ENCODE data around the gene EVC. TPM values are rescaled to one million over a fixed set of nuclear protein-coding genes. Genes with fewer than 3 reads are reported as not detected.
A peak's percentile ranks its signal among the peaks of the same experiment; 100 is the strongest.

The EVC gene
- total RNA-seq, 1 experiment from 2014 or later, result not detected

DNA sequence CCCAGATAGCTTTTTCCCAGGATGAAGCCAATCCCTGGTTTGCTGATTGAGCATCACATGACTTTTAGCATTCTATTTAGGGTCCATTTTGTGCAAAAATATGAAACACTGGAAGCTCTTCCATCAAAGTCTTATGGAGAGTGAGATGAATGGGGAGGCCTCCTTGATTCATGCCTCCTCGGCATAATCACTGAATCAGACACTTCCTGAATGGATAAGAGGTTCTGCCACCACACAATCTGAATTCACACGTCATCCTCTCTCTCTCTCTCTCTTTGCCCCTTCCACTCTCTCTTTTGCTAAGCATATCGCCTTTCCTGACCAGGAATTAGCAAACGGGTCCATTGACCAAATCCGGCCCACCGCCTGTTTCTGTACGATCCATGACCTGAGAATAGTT, 113.2 kb downstream of the EVC start:
- Histone ChIP-seq H3K4me3 (ENCODE audit: low read depth, low read length) (no peak overlapping the region), H3K27me3 (replicated peaks; ENCODE audit: control insufficient read depth, insufficient read depth, low read length) (no peaks in the 10 kb centered on the region), H3K4me1 (no peaks in the 10 kb centered on the region), H3K9me3 (no peaks in the 10 kb centered on the region), H3K36me3 (ENCODE audit: control insufficient read depth, insufficient read depth, low read length) (no peaks in the 10 kb centered on the region)
- CTCF ChIA-PET, result no interaction called here
- no peak overlapping the region for H3K27ac Mint-ChIP-seq (ENCODE audit: unreplicated experiment)
- BruUV-seq (replicated peaks), result no TSS peak
- H3K36me3 Mint-ChIP-seq (ENCODE audit: insufficient read depth, unreplicated experiment), result no peaks in the 10 kb centered on the region
- H3K9me3 Mint-ChIP-seq (ENCODE audit: unreplicated experiment), result no peaks in the 10 kb centered on the region
- intact Hi-C loops (cut with micrococcal nuclease; ENCODE audit: unreplicated experiment), result no loop called here
- POLR2A ChIA-PET, result no interaction called here
- H3K4me1 Mint-ChIP-seq (ENCODE audit: low read depth, unreplicated experiment), result no peaks in the 10 kb centered on the region
- TF ChIP-seq, protein P1, sequence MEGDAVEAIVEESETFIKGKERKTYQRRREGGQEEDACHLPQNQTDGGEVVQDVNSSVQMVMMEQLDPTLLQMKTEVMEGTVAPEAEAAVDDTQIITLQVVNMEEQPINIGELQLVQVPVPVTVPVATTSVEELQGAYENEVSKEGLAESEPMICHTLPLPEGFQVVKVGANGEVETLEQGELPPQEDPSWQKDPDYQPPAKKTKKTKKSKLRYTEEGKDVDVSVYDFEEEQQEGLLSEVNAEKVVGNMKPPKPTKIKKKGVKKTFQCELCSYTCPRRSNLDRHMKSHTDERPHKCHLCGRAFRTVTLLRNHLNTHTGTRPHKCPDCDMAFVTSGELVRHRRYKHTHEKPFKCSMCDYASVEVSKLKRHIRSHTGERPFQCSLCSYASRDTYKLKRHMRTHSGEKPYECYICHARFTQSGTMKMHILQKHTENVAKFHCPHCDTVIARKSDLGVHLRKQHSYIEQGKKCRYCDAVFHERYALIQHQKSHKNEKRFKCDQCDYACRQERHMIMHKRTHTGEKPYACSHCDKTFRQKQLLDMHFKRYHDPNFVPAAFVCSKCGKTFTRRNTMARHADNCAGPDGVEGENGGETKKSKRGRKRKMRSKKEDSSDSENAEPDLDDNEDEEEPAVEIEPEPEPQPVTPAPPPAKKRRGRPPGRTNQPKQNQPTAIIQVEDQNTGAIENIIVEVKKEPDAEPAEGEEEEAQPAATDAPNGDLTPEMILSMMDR (IDR thresholded peaks at IDR 0.05; ENCODE audit: insufficient read depth in 1 of 2, low read depth in 1 of 2, low read length in 1 of 2, severe bottlenecking in 1 of 2, unreplicated experiment in 1 of 2), result no peak
- H3K4me3 Mint-ChIP-seq (ENCODE audit: unreplicated experiment), result no peak overlapping the region
- no peak for DNase-seq
- peaks cover 18% of the 10 kb centered on the region for H3K27me3 Mint-ChIP-seq (ENCODE audit: insufficient read depth, unreplicated experiment)

DNA sequence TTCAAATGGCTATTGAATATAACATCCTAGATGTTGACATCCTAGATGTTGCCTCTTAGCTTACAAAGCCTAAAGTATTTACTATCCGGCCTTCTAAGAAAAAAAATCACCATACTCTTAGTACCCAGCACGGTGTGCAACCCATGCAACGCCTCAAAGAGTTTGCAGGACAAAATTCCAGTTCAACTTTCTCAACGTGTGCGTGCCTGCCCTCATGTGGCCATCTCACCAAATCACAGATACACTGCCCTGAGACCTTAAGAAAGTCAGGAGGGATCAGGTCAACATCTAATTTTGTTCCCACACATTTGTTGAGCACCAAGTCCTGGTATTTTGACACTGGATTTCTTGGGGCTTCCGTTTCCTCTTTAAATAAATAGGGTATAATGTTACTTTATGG, 113.6 kb downstream of the EVC start:
- Mint-ChIP-seq H3K27me3 (ENCODE audit: insufficient read depth, unreplicated experiment) (peaks cover 18% of the 10 kb centered on the region), H3K36me3 (ENCODE audit: insufficient read depth, unreplicated experiment) (no peaks in the 10 kb centered on the region), H3K9me3 (ENCODE audit: unreplicated experiment) (no peaks in the 10 kb centered on the region), H3K4me3 (ENCODE audit: unreplicated experiment) (no peak overlapping the region), H3K27ac (ENCODE audit: unreplicated experiment) (no peak overlapping the region), H3K4me1 (ENCODE audit: low read depth, unreplicated experiment) (no peaks in the 10 kb centered on the region)
- no peaks in the 10 kb centered on the region for H3K9me3 ChIP-seq
- DNase-seq, result no peak
- TF ChIP-seq, protein P1 (IDR thresholded peaks at IDR 0.05; ENCODE audit: insufficient read depth in 1 of 2, low read depth in 1 of 2, low read length in 1 of 2, severe bottlenecking in 1 of 2, unreplicated experiment in 1 of 2), result peak; percentile 7 to 30
- H3K4me3 ChIP-seq (ENCODE audit: low read depth, low read length), result no peak overlapping the region
- H3K36me3 ChIP-seq (ENCODE audit: control insufficient read depth, insufficient read depth, low read length), result no peaks in the 10 kb centered on the region
- intact Hi-C loops (cut with micrococcal nuclease; ENCODE audit: unreplicated experiment), result no loop called here
- no peaks in the 10 kb centered on the region for H3K4me1 ChIP-seq
- POLR2A ChIA-PET, result no interaction called here
- CTCF ChIA-PET, result no interaction called here
- no peaks in the 10 kb centered on the region for H3K27me3 ChIP-seq (replicated peaks; ENCODE audit: control insufficient read depth, insufficient read depth, low read length)
- BruUV-seq (replicated peaks), result no TSS peak

DNA sequence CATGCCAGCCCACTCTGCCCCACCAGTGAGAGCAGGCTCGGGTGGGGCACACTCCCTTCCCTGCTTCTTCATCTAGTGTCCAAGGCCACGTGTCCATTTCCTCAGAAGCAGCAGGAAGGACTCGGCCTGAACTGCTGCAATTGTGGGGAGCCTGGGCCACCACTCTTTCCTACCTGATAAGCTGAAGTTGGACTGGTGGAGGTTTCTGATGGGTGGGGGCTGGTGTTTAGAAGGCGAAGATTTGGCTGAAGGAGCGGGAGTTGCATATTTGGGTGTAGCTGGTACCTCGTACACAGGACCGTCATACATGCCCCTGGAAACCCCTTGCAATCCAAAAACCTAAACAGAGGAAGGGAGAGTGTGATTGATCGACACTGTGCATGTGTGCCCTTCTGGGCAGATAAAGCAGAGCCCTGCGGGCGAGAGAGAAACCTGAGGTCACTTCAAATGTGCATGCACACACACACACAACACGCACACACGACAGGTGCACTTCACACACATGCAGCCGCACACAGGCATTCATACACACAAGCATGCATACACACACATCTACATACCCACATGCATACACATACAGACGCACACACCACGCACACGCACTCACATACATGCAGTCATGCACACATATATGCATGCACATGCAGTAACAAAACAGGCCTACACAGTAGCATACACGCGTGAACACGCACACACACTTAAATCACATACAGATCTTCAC, 114.5 kb downstream of the EVC start:
- POLR2A ChIA-PET, result no interaction called here
- Histone ChIP-seq H3K4me1 (no peaks in the 10 kb centered on the region), H3K9me3 (no peaks in the 10 kb centered on the region), H3K27me3 (replicated peaks; ENCODE audit: control insufficient read depth, insufficient read depth, low read length) (no peaks in the 10 kb centered on the region), H3K36me3 (ENCODE audit: control insufficient read depth, insufficient read depth, low read length) (no peaks in the 10 kb centered on the region), H3K4me3 (ENCODE audit: low read depth, low read length) (no peak overlapping the region)
- DNase-seq, result no peak
- TF ChIP-seq, protein P1 (IDR thresholded peaks at IDR 0.05; ENCODE audit: insufficient read depth in 1 of 2, low read depth in 1 of 2, low read length in 1 of 2, severe bottlenecking in 1 of 2, unreplicated experiment in 1 of 2), result no peak
- H3K36me3 Mint-ChIP-seq (ENCODE audit: insufficient read depth, unreplicated experiment), result no peaks in the 10 kb centered on the region
- intact Hi-C loops (cut with micrococcal nuclease; ENCODE audit: unreplicated experiment), result no loop called here
- BruUV-seq (replicated peaks), result no TSS peak
- CTCF ChIA-PET, result no interaction called here
- no peaks in the 10 kb centered on the region for H3K9me3 Mint-ChIP-seq (ENCODE audit: unreplicated experiment)
- H3K4me1 Mint-ChIP-seq (ENCODE audit: low read depth, unreplicated experiment), result no peaks in the 10 kb centered on the region
- no peak overlapping the region for H3K27ac Mint-ChIP-seq (ENCODE audit: unreplicated experiment)
- H3K4me3 Mint-ChIP-seq (ENCODE audit: unreplicated experiment), result no peak overlapping the region
- peaks cover 14% of the 10 kb centered on the region for H3K27me3 Mint-ChIP-seq (ENCODE audit: insufficient read depth, unreplicated experiment)

All from Caco-2 (cell line).